HG03460 (cell line): ENCODE results near the gene GRB2.
A peak's percentile ranks its signal among the peaks of the same experiment; 100 is the strongest.
"Not testable (repeated sequence)": the region's sequence is repeated elsewhere in the genome, so short reads cannot be mapped to it uniquely, and the experiment has no call there.

ENCODE experiments used
- ATAC-seq: cut with Tn5 transposase; IDR thresholded peaks from one replicate; pipeline ENCODE4 v1.9.1; 2021; ENCODE audit not compliant: unreplicated experiment

Gene GRB2

GRCh38 chr17:75405365-75406221, at the start of gene GRB2:
TSS of gene GRB2 (minus strand) at chr17:75405678. CDS start at chr17:75393628, 12,050 bp downstream.
- peak; percentile 74 for ATAC-seq

- ATAC-seq, result not testable (repeated sequence)
Measured at GRCh38 chr17:75454672-75455071, 49.2 kb upstream of the GRB2 start.

- no peak for ATAC-seq
Measured at GRCh38 chr17:75454193-75454592, 48.7 kb upstream of the GRB2 start.

GRCh38 chr17:75450270-75450669, 44.8 kb upstream of the GRB2 start:
- no peak for ATAC-seq

GRCh38 chr17:75447951-75448856, 42.7 kb upstream of the GRB2 start:
- ATAC-seq, result no peak

GRCh38 chr17:75445896-75446295, 40.4 kb upstream of the GRB2 start:
- not testable (repeated sequence) for ATAC-seq

- ATAC-seq, result no peak
Measured at GRCh38 chr17:75445296-75445695, 39.8 kb upstream of the GRB2 start.

GRCh38 chr17:75442168-75443103, 37.0 kb upstream of the GRB2 start:
- no peak for ATAC-seq

GRCh38 chr17:75440738-75441448, 35.4 kb upstream of the GRB2 start:
- ATAC-seq, result no peak

GRCh38 chr17:75439287-75439686, 33.8 kb upstream of the GRB2 start:
- ATAC-seq, result no peak

GRCh38 chr17:75437404-75437803, 31.9 kb upstream of the GRB2 start:
- ATAC-seq, result not testable (repeated sequence)

- ATAC-seq, result not testable (repeated sequence)
Measured at GRCh38 chr17:75434433-75434832, 29.0 kb upstream of the GRB2 start.

- ATAC-seq, result no peak
Measured at GRCh38 chr17:75433218-75433783, 27.8 kb upstream of the GRB2 start.

GRCh38 chr17:75430159-75430974, 24.9 kb upstream of the GRB2 start:
- no peak for ATAC-seq

- ATAC-seq, result no peak
Measured at GRCh38 chr17:75428543-75429469, 23.3 kb upstream of the GRB2 start.

- no peak for ATAC-seq
Measured at GRCh38 chr17:75418531-75418930, 13.1 kb upstream of the GRB2 start.

GRCh38 chr17:75417054-75417580, 11.6 kb upstream of the GRB2 start:
- ATAC-seq, result no peak

- ATAC-seq, result no peak
Measured at GRCh38 chr17:75416006-75416405, 10.5 kb upstream of the GRB2 start.
